Measurements from ENCODE around the gene CENPE.
A peak's percentile ranks its signal among the peaks of the same experiment; 100 is the strongest.
"Not testable (repeated sequence)": the region's sequence is repeated elsewhere in the genome, so short reads cannot be mapped to it uniquely, and the experiment has no call there.

Gene CENPE, protein sequence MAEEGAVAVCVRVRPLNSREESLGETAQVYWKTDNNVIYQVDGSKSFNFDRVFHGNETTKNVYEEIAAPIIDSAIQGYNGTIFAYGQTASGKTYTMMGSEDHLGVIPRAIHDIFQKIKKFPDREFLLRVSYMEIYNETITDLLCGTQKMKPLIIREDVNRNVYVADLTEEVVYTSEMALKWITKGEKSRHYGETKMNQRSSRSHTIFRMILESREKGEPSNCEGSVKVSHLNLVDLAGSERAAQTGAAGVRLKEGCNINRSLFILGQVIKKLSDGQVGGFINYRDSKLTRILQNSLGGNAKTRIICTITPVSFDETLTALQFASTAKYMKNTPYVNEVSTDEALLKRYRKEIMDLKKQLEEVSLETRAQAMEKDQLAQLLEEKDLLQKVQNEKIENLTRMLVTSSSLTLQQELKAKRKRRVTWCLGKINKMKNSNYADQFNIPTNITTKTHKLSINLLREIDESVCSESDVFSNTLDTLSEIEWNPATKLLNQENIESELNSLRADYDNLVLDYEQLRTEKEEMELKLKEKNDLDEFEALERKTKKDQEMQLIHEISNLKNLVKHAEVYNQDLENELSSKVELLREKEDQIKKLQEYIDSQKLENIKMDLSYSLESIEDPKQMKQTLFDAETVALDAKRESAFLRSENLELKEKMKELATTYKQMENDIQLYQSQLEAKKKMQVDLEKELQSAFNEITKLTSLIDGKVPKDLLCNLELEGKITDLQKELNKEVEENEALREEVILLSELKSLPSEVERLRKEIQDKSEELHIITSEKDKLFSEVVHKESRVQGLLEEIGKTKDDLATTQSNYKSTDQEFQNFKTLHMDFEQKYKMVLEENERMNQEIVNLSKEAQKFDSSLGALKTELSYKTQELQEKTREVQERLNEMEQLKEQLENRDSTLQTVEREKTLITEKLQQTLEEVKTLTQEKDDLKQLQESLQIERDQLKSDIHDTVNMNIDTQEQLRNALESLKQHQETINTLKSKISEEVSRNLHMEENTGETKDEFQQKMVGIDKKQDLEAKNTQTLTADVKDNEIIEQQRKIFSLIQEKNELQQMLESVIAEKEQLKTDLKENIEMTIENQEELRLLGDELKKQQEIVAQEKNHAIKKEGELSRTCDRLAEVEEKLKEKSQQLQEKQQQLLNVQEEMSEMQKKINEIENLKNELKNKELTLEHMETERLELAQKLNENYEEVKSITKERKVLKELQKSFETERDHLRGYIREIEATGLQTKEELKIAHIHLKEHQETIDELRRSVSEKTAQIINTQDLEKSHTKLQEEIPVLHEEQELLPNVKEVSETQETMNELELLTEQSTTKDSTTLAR (N-terminal part only)
- total RNA-seq, result 7.6 to 10.9 (median 8.6) reads per million in 3 donors

DNA sequence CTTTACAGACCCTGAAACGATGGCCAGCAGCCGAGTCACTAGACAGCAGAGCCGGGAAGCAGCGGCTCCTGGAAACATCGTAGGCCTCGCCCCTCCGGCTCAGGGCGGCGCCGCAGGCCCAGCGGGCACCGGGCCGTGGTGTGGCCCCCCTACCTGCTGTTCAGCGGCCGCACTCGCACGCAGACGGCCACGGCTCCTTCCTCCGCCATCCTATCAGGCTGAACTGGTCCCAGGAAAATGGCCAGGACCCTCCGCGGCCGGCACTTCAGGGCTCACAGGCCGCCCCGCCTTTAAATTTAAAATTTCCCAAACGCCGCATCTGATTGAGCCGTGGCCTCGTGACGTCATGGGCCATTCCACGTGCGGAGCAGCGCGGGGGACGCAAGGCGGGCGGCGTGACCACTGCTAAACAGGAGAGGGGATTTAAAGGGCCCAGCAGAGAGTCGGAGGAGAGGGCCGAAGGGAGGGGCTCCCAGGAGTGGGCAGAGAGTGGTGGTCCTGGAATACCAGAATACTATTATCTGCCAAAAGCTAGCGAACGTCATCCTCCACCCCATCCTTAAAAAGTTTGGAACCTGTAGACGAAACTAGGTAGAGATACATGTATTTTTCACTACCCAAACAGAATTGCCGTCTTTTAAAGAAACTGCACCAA, at the start of gene CENPE:
TSS of gene CENPE (minus strand) at position 233 of the 655 bp plus-strand sequence. CDS start at position 209, 24 bp downstream.
- Histone ChIP-seq H3K9me3 (ENCODE audit: control insufficient read depth, low read length) (no peaks in the 10 kb centered on the region), H3K27ac (ENCODE audit: insufficient read depth, low read length, poor library complexity, severe bottlenecking) (peak within 1 kb of the TSS; percentile 85), H3K27me3 (replicated peaks; ENCODE audit: control insufficient read depth, insufficient read depth, low read length, poor library complexity, severe bottlenecking) (no peaks in the 10 kb centered on the region), H3K4me1 (ENCODE audit: control insufficient read depth, insufficient read depth, low read length, poor library complexity, severe bottlenecking) (no peaks in the 10 kb centered on the region), H3K36me3 (ENCODE audit: control insufficient read depth, insufficient read depth, low read length) (no peaks in the 10 kb centered on the region), H3K4me3 (ENCODE audit: insufficient read depth, low read depth, low read length, poor library complexity, severe bottlenecking) (peak within 1 kb of the TSS; percentile 86)
- DNase-seq, result peak; percentile 63 to 80 (median 74)

DNA sequence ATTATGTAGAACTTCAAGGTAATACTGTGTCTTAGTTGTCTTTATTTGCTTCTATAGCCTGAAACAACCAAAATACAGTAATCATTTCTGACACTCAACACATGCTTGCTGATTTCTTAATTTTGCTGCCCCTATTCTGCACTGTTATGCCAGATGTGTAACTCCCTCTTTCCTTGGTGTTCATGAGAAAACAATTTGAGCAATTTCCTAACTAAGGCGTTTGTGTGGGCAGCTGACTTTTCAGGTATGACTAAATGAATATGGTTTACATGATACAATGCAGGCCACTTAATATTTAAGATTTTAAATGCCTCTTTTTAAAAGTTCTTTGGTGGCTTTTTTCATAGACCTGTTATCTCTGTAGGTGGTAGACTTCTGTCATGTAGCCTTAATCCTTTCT, 46.1 kb upstream of the CENPE start:
- Histone ChIP-seq H3K4me3 (ENCODE audit: insufficient read depth, low read depth, low read length, poor library complexity, severe bottlenecking) (no peak overlapping the region), H3K27me3 (replicated peaks; ENCODE audit: control insufficient read depth, insufficient read depth, low read length, poor library complexity, severe bottlenecking) (no peaks in the 10 kb centered on the region), H3K4me1 (ENCODE audit: control insufficient read depth, insufficient read depth, low read length, poor library complexity, severe bottlenecking) (no peaks in the 10 kb centered on the region), H3K27ac (ENCODE audit: insufficient read depth, low read length, poor library complexity, severe bottlenecking) (no peak overlapping the region), H3K36me3 (ENCODE audit: control insufficient read depth, insufficient read depth, low read length) (no peaks in the 10 kb centered on the region), H3K9me3 (ENCODE audit: control insufficient read depth, low read length) (no peaks in the 10 kb centered on the region)
- DNase-seq, result no peak

DNA sequence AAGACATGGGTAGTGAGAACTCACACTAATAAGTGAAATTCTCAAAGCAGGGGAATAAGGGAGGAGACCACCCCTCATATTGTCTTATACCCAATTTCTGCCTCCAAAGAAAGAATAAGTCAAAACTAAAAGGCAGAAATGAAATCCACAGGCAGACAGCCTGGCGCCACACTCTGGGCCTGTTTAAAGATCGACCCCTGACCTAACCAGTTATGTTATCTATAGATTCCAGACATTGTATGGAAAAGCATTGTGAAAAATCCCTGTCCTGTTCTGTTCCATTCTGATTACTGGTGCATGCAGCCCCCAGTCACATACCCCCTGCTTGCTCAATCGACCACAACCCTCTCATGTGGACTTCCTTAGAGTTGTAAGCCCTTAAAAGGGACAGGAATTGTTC, 32.8 kb upstream of the CENPE start:
- not testable (repeated sequence) for H3K9me3 ChIP-seq (ENCODE audit: control insufficient read depth, low read length); H3K4me3 ChIP-seq (ENCODE audit: insufficient read depth, low read depth, low read length, poor library complexity, severe bottlenecking); H3K27ac ChIP-seq (ENCODE audit: insufficient read depth, low read length, poor library complexity, severe bottlenecking); H3K36me3 ChIP-seq (ENCODE audit: control insufficient read depth, insufficient read depth, low read length); H3K27me3 ChIP-seq (replicated peaks; ENCODE audit: control insufficient read depth, insufficient read depth, low read length, poor library complexity, severe bottlenecking); DNase-seq; H3K4me1 ChIP-seq (ENCODE audit: control insufficient read depth, insufficient read depth, low read length, poor library complexity, severe bottlenecking)

DNA sequence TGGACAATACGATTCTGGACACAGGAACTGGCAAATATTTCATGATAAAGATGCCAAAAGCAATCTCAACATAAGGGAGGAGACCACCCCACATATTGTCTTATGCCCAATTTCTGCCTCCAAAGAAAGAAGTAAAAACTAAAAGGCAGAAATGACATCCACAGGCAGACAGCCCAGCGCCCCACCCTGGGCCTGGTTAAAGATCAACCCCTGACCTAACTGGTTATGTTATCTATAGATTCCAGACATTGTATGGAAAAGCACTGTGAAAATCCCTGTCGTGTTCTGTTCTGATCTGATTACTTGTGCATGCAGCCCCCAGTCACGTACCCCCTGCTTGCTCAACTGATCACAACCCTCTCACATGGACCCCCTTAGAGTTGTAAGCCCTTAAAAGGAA, 25.4 kb upstream of the CENPE start:
- H3K9me3 ChIP-seq (ENCODE audit: control insufficient read depth, low read length); DNase-seq: not testable (repeated sequence)

DNA sequence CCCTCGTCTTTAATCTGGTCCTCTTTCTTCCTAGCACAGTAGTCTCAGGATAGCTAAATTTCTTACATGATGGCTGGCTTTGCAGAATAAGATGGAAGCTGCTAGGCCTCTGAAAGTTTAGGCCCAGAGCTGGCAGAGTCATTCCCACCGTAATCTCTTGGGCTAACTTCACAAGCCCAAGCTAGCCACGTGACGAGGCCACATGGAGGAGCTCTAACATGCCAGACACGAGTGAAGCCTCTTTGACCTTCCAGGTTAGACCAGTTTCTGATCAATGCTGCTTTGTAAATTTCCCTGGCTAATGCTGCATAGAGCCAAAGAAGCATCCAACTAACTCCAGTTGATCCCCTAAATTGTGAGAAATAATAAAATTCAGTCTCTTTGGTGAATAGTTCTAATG, 9.5 kb upstream of the CENPE start:
- H3K27me3 ChIP-seq (replicated peaks; ENCODE audit: control insufficient read depth, insufficient read depth, low read length, poor library complexity, severe bottlenecking), result no peaks in the 10 kb centered on the region
- no peak overlapping the region for H3K27ac ChIP-seq (ENCODE audit: insufficient read depth, low read length, poor library complexity, severe bottlenecking)
- H3K9me3 ChIP-seq (ENCODE audit: control insufficient read depth, low read length), result no peaks in the 10 kb centered on the region
- no peaks in the 10 kb centered on the region for H3K4me1 ChIP-seq (ENCODE audit: control insufficient read depth, insufficient read depth, low read length, poor library complexity, severe bottlenecking)
- no peak overlapping the region for H3K4me3 ChIP-seq (ENCODE audit: insufficient read depth, low read depth, low read length, poor library complexity, severe bottlenecking)
- no peaks in the 10 kb centered on the region for H3K36me3 ChIP-seq (ENCODE audit: control insufficient read depth, insufficient read depth, low read length)
- no peak for DNase-seq

More for the DNA sequence above, 25.4 kb upstream of the CENPE start:
- not testable (repeated sequence) for H3K27me3 ChIP-seq (replicated peaks; ENCODE audit: control insufficient read depth, insufficient read depth, low read length, poor library complexity, severe bottlenecking); H3K4me1 ChIP-seq (ENCODE audit: control insufficient read depth, insufficient read depth, low read length, poor library complexity, severe bottlenecking); H3K4me3 ChIP-seq (ENCODE audit: insufficient read depth, low read depth, low read length, poor library complexity, severe bottlenecking); H3K36me3 ChIP-seq (ENCODE audit: control insufficient read depth, insufficient read depth, low read length); H3K27ac ChIP-seq (ENCODE audit: insufficient read depth, low read length, poor library complexity, severe bottlenecking)

DNA sequence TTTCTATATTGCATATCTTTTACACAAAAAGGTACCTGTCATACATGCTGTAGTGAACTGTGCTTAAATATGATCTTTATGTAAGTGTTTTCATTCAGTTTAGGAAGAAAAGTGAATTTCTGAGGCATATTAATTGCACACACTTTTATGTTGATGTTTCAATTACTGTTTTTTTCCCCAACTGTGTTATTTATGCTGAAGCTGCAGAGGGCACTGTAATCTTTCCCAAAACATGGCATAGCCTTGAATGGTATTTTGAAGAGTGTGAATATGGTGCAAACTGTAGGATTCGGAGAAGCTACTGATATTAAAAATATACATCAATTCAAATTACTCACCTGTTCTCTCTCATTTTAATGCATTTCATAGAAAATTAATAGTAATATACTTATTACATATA, 6.0 kb upstream of the CENPE start:
- Histone ChIP-seq H3K27me3 (replicated peaks; ENCODE audit: control insufficient read depth, insufficient read depth, low read length, poor library complexity, severe bottlenecking) (no peaks in the 10 kb centered on the region), H3K9me3 (ENCODE audit: control insufficient read depth, low read length) (no peaks in the 10 kb centered on the region), H3K36me3 (ENCODE audit: control insufficient read depth, insufficient read depth, low read length) (no peaks in the 10 kb centered on the region), H3K4me1 (ENCODE audit: control insufficient read depth, insufficient read depth, low read length, poor library complexity, severe bottlenecking) (no peaks in the 10 kb centered on the region), H3K27ac (ENCODE audit: insufficient read depth, low read length, poor library complexity, severe bottlenecking) (no peak overlapping the region), H3K4me3 (ENCODE audit: insufficient read depth, low read depth, low read length, poor library complexity, severe bottlenecking) (no peak overlapping the region)
- DNase-seq, result no peak

DNA sequence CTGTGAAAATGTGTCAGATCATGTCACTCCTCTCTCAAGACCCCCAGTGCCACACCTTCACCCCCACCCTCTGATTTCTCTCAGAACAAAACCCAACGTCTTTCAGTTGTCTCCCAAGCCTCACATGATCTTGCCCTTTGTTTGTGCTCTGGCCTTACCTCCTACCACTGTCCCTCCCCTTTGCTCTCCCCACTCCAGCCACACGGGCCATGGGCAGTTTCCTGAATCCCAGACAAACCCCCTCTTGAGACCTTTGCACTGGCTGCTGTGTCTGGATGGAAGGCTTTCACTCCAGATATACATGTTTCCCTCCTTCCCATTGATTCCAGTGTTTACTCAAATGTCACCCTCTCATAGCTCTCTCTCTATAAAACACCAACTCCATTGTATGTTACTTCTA, 3.6 kb upstream of the CENPE start:
- Histone ChIP-seq H3K9me3 (ENCODE audit: control insufficient read depth, low read length) (no peaks in the 10 kb centered on the region), H3K27me3 (replicated peaks; ENCODE audit: control insufficient read depth, insufficient read depth, low read length, poor library complexity, severe bottlenecking) (no peaks in the 10 kb centered on the region), H3K36me3 (ENCODE audit: control insufficient read depth, insufficient read depth, low read length) (no peaks in the 10 kb centered on the region), H3K27ac (ENCODE audit: insufficient read depth, low read length, poor library complexity, severe bottlenecking) (no peak overlapping the region), H3K4me3 (ENCODE audit: insufficient read depth, low read depth, low read length, poor library complexity, severe bottlenecking) (no peak overlapping the region), H3K4me1 (ENCODE audit: control insufficient read depth, insufficient read depth, low read length, poor library complexity, severe bottlenecking) (no peaks in the 10 kb centered on the region)
- DNase-seq, result no peak

DNA sequence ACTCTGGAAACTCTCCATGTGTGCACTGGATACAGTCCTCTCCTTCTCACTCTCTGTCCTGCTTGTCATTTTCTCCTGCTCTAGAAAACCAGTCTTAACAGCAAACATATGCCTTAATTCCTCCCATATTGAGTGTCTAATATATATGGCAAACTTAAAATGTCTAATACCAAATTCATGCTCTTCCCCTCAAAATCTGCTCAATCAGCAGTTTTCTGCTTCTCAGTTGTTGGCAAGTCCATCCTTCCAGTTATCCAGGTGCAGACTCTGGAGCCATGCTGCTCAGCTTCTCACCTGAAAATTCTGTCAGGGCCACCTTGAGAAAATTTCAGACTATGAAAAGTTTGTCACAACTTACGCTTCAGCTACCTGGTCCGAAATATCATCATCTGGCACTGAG, 3.1 kb upstream of the CENPE start:
- Histone ChIP-seq H3K4me3 (ENCODE audit: insufficient read depth, low read depth, low read length, poor library complexity, severe bottlenecking) (no peak overlapping the region), H3K36me3 (ENCODE audit: control insufficient read depth, insufficient read depth, low read length) (no peaks in the 10 kb centered on the region), H3K4me1 (ENCODE audit: control insufficient read depth, insufficient read depth, low read length, poor library complexity, severe bottlenecking) (no peaks in the 10 kb centered on the region), H3K9me3 (ENCODE audit: control insufficient read depth, low read length) (no peaks in the 10 kb centered on the region), H3K27ac (ENCODE audit: insufficient read depth, low read length, poor library complexity, severe bottlenecking) (no peak overlapping the region), H3K27me3 (replicated peaks; ENCODE audit: control insufficient read depth, insufficient read depth, low read length, poor library complexity, severe bottlenecking) (no peaks in the 10 kb centered on the region)
- no peak for DNase-seq

DNA sequence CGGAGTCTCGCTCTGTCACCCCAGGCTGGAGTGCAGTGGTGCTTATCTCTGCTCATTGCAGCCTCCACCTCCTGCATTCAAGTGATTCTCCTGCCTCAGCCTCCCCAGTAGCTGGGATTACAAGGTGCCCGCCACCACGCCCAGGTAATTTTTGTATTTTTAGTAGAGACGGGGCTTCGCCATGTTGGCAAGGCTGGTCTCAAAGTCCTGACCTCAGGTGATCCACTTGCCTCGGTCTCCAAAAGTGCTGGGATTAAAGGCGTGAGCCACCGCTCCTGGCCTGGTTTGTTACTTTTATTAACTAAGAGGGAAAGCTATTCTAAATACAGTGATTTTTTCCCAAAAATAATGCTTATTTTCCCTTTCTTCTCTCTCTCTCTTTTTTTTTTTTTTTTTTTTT, 866 bp upstream of the CENPE start:
- no peaks in the 10 kb centered on the region for H3K9me3 ChIP-seq (ENCODE audit: control insufficient read depth, low read length)
- DNase-seq, result no peak
- H3K27ac ChIP-seq (ENCODE audit: insufficient read depth, low read length, poor library complexity, severe bottlenecking), result no peak overlapping the region

More for the DNA sequence above, 866 bp upstream of the CENPE start:
- peak overlapping the region; percentile 86 for H3K4me3 ChIP-seq (ENCODE audit: insufficient read depth, low read depth, low read length, poor library complexity, severe bottlenecking)
- H3K36me3 ChIP-seq (ENCODE audit: control insufficient read depth, insufficient read depth, low read length), result no peaks in the 10 kb centered on the region
- H3K4me1 ChIP-seq (ENCODE audit: control insufficient read depth, insufficient read depth, low read length, poor library complexity, severe bottlenecking), result no peaks in the 10 kb centered on the region
- H3K27me3 ChIP-seq (replicated peaks; ENCODE audit: control insufficient read depth, insufficient read depth, low read length, poor library complexity, severe bottlenecking), result no peaks in the 10 kb centered on the region

All from effector memory CD4-positive, alpha-beta T cell (primary cell).